K562 (cell line): ENCODE measurements around the gene GRB10. TPM values are rescaled to one million over a fixed set of nuclear protein-coding genes. Genes with fewer than 3 reads are reported as not detected.

ENCODE experiments used
- ATAC-seq: fragments of 200-7000 bp; cut with Tn5 transposase; 3 replicates; pipeline ENCODE4 v1.9.1; 2020; ENCODE audit warnings: moderate library complexity
- BruUV-seq: library from RNA; stranded (reverse); fragments of 400-500 nt; replicated peaks from 2 replicates; lab custom pipeline; 2021; lab: Mats Ljungman, UMichigan
- CTCF ChIA-PET: fragments of 300-600 bp; formaldehyde crosslinking; extraction: SDS; loops from one replicate; lab custom pipeline; 2021; ENCODE audit warnings: low intra/inter-chr PET ratio; lab: Yijun Ruan, JAX
- POLR2A ChIA-PET: fragments of 300-600, 350-650 bp; sonication (Branson Sonifier 250); formaldehyde crosslinking; extraction: SDS; loops from one replicate; lab custom pipeline; 2021; ENCODE audit warnings: antibody characterized with exemption, inconsistent platforms; lab: Yijun Ruan, JAX
- DNase-seq, 4 experiments: peaks; one replicate each; pipeline versions ENCODE4 v3.0.0 to v3.0.0-alpha.2; 2011 to 2018; ENCODE audit warnings: low spot score in 3 of 4, mixed read lengths in 3 of 4; ENCODE audit errors: extremely low read depth in 1 of 4
- FAIRE-seq: peaks from 2 replicates; lab custom pipeline; 2011; peaks lifted over from hg19 to GRCh38; lab: Jason Lieb, UNC
- H2AFZ ChIP-seq: 2 replicates; pipeline ENCODE4 v1.6.0; 2011; ENCODE audit warnings: low read depth, low read length, control low read depth, inconsistent platforms
- H3K27ac ChIP-seq: fragments of 200-600 bp; 3 replicates; pipeline ENCODE4 v1.8.0; 2011; ENCODE audit warnings: low read depth, mild to moderate bottlenecking, control low read depth, inconsistent platforms, low read length, moderate library complexity, mixed read lengths; ENCODE audit errors: extremely low read depth
- H3K27me3 ChIP-seq, 2 experiments: fragments of 300-600 bp in 1 of 2; 2 replicates in 1 of 2; 3 replicates in 1 of 2; pipeline versions ENCODE4 v1.6.0 to v1.8.0; 2011; ENCODE audit warnings: inconsistent platforms in 2 of 2, low read length in 2 of 2, mild to moderate bottlenecking in 1 of 2, mixed read lengths in 1 of 2, moderate library complexity in 1 of 2; ENCODE audit not compliant: control insufficient read depth in 2 of 2, insufficient read depth in 2 of 2
- H3K36me3 ChIP-seq: fragments of 300-600 bp; 3 replicates; pipeline ENCODE4 v1.8.0; 2011; ENCODE audit warnings: mild to moderate bottlenecking, low read length, inconsistent platforms; ENCODE audit not compliant: control insufficient read depth, insufficient read depth
- H3K4me1 ChIP-seq, 2 experiments: fragments of 200-600 bp in 1 of 2; replicated peaks in 1 of 2; 2 replicates in 1 of 2; 3 replicates in 1 of 2; pipeline versions ENCODE4 v1.5.1 to v1.8.0; 2011; ENCODE audit warnings: inconsistent platforms in 2 of 2, low read length in 2 of 2, mild to moderate bottlenecking in 1 of 2, mixed read lengths in 1 of 2, moderate library complexity in 1 of 2; ENCODE audit not compliant: control insufficient read depth in 2 of 2, insufficient read depth in 2 of 2
- H3K4me2 ChIP-seq: 2 replicates; pipeline ENCODE4 v1.6.1; 2011; ENCODE audit warnings: low read length, control low read depth, inconsistent platforms, mixed read lengths; ENCODE audit not compliant: insufficient read depth
- H3K4me3 ChIP-seq: fragments of 200-600 bp; sonication (generic), shearing (Covaris generic); 2 replicates; pipeline ENCODE4 v1.5.1; 2016; ENCODE audit warnings: control low read depth, inconsistent platforms
- H3K79me2 ChIP-seq: fragments of 200-600 bp; 3 replicates; pipeline ENCODE4 v1.8.0; 2011; ENCODE audit warnings: low read length, inconsistent platforms; ENCODE audit not compliant: control insufficient read depth, insufficient read depth
- H3K9ac ChIP-seq, 2 experiments: 2 replicates each; pipeline versions ENCODE4 v1.6.0 to v1.6.1; 2011; ENCODE audit warnings: low read depth in 2 of 2, low read length in 2 of 2, control low read depth in 1 of 2, inconsistent platforms in 1 of 2, mild to moderate bottlenecking in 1 of 2, mixed read lengths in 1 of 2; ENCODE audit not compliant: insufficient read depth in 1 of 2
- H3K9me1 ChIP-seq: one replicate; pipeline ENCODE4 v1.6.0; 2011; ENCODE audit warnings: inconsistent platforms, mild to moderate bottlenecking, low read length, moderate library complexity; ENCODE audit not compliant: control insufficient read depth, insufficient read depth
- H3K9me3 ChIP-seq: replicated peaks from 2 replicates; pipeline ENCODE4 v1.5.1; 2011; ENCODE audit warnings: low read depth, low read length, inconsistent platforms; ENCODE audit not compliant: control insufficient read depth, insufficient read depth
- H4K20me1 ChIP-seq: replicated peaks from 2 replicates; pipeline ENCODE4 v1.6.1; 2011; ENCODE audit warnings: low read length, inconsistent platforms, mixed read lengths; ENCODE audit not compliant: control insufficient read depth, insufficient read depth
- BHLHE40 ChIP-seq: IDR thresholded peaks from 2 replicates; pipeline ENCODE4 v1.6.1; 2011; ENCODE audit warnings: low read length, improper control_type of control experiment
- FOS ChIP-seq: IDR thresholded peaks from 3 replicates; pipeline ENCODE4 v1.6.1; 2011; ENCODE audit not compliant: insufficient read length; ENCODE audit errors: extremely low read depth
- POLR2AphosphoS2 ChIP-seq: IDR thresholded peaks from 2 replicates; pipeline ENCODE4 v1.6.1; 2012; ENCODE audit warnings: low read length, improper control_type of control experiment
- SRSF7 ChIP-seq: fragments of 200-400 bp; formaldehyde crosslinking; optimal IDR thresholded peaks from 2 replicates; pipeline ENCODE3; 2017; ENCODE audit warnings: mild to moderate bottlenecking, low read depth, low read length
- ZNF133 ChIP-seq: fragments of 250-450 bp; sonication (Bioruptor Pico); IDR thresholded peaks from 2 replicates; pipeline ENCODE4 v1.4.0; 2020; ENCODE audit warnings: mild to moderate bottlenecking
- ZSCAN29 ChIP-seq: fragments of 450-650 bp; IDR thresholded peaks from 2 replicates; pipeline ENCODE4 v1.6.1; 2017
- WGBS: fragments of 100-300 bp; shearing (Covaris generic); methylation state at CpG from one replicate; pipeline ENCODE4 v1.1.6; 2016; ENCODE audit warnings: low coverage, mixed read lengths; ENCODE audit not compliant: insufficient coverage; ENCODE audit errors: missing lambda C conversion rate; 5-methylcytosine and 5-hydroxymethylcytosine counted together
- in situ Hi-C: fragments of 300-500 bp; cut with MboI; formaldehyde crosslinking; loops from 4 replicates; pipeline ENCODE4 v1.15.0; 2018; ENCODE audit warnings: inconsistent platforms, mixed read lengths
- intact Hi-C: fragments of 100-400 bp; cut with micrococcal nuclease; formaldehyde crosslinking; loops from 2 replicates; pipeline ENCODE4 v1.14.2; 2022
- polyA plus RNA-seq, 8 experiments: library from polyadenylated mRNA; depleted of rRNA in 4 of 8; stranded (reverse) in 5 of 8; unstranded in 3 of 8; fragments of >200 nt; fragmentation: Nextera tagmentation in 2 of 8; fragmentation: Illumina TruSeq in 1 of 8; extraction: Ambion mirVana in 2 of 8; extraction: Trizol in 1 of 8; gene quantifications; 2 replicates each; pipeline versions ENCODE4 v1.2.1 to v1.2.3, GENCODE V29; 2011 to 2014; ENCODE audit warnings: inconsistent platforms in 1 of 8, missing spikeins in 1 of 8
- total RNA-seq, 7 experiments: library from RNA; depleted of rRNA in 6 of 7; stranded (reverse); fragments of >200 nt in 6 of 7; fragmentation: Illumina TruSeq in 2 of 7; extraction: Trizol in 2 of 7; gene quantifications; 2 replicates each; pipeline versions ENCODE4 v1.2.1 to v1.2.3, GENCODE V29; 2011 to 2021; ENCODE audit warnings: low replicate concordance in 1 of 7
- TF ChIP-seq, protein P1 (sequence below): fragments of 250-450 bp; sonication (Bioruptor Pico); IDR thresholded peaks from 2 replicates; pipeline ENCODE4 v1.9.0; 2021; ENCODE audit warnings: mild to moderate bottlenecking, inconsistent platforms
- TF ChIP-seq, protein P2 (sequence below): IDR thresholded peaks from 3 replicates; pipeline ENCODE4 v1.6.1; 2011; ENCODE audit warnings: borderline replicate concordance, mild to moderate bottlenecking; ENCODE audit not compliant: insufficient read length, insufficient read depth
- TF ChIP-seq, protein P3 (sequence below): fragments of 250-450 bp; sonication (Bioruptor Pico); IDR thresholded peaks from 2 replicates; pipeline ENCODE4 v1.5.0; 2021

GRB10 gene
- total and polyA plus RNA-seq, 9 of the 15 experiments (the other 6 are each of a cell fraction or from before 2014, with no cell fraction given) = 8.9 to 88.5 (median 40.7) TPM

DNA sequence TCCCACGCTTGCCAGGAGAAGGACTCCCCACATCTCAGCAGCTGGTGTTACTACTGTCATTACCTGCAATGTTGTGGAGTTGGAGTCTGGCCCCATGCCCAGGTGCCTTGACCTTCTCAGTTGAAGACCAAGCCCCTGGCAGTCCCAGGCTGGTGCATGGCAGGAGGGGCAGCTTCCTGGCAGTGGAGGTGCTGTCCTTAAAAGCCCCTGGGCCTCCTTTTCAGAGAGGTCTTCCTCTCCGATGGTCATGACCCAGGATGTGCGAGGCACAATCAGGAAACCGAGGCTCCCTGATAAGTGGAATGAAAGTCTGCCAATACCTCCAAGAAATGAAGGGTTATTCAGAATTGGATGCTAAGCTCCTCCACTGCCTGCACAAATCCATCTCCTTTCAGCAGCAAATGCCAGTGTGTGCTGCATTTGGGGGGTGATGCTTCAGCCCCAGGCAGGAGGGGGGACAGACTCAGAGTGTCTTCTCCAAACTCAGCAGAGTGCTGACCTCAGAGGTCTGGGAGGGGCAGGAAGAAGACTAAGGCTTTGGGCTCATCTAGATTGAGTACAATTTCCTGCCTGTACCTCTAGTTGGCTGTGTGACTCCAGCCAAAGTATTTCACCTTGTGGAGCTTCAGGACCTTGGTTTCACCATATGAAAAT, 120.5 kb downstream of the GRB10 start:
- in situ Hi-C loops (no loop called here), intact Hi-C loops (no loop called here)
- 0 out of 3 replicates have a peak, but pooled peaks have one; percentile 25 for ATAC-seq
- Histone ChIP-seq H2AFZ (no peak overlapping the region), H3K36me3 (peaks cover 54% of the 10 kb centered on the region; the same call in 2 of the 3 replicates), H3K4me1 (peaks cover 0 to 7% of the 10 kb centered on the region in 2 experiments; a peak in 1 of 5 replicates), H3K4me2 (no peak overlapping the region), H3K4me3 (no peak overlapping the region), H3K9ac (no peak overlapping the region; a peak in 1 of 4 replicates), H3K79me2 (no peaks in the 10 kb centered on the region), H3K27me3 (no peaks in the 10 kb centered on the region), H3K27ac (no peak overlapping the region), H3K9me1 (no peaks in the 10 kb centered on the region), H3K9me3 (no peaks in the 10 kb centered on the region), H4K20me1 (0 out of 2 replicates have a peak, but pooled peaks cover 16% of the 10 kb centered on the region)
- FAIRE-seq = no peak
- TF ChIP-seq ZNF133 (CRISPR knock-in tag) (no peak), BHLHE40 (no peak), FOS (no peak)
- no TSS peak for BruUV-seq
- no peak for DNase-seq
- WGBS = 97% methylated on average over 4 of the region's 4 CpGs
- ChIA-PET POLR2A (interaction anchor here (1.1 to 1.9 kb wide), 2 partner anchors 8 to 13 kb away, joined by 3 to 9 read pairs; no protein-coding TSS in a partner anchor), CTCF (no interaction called here)

DNA sequence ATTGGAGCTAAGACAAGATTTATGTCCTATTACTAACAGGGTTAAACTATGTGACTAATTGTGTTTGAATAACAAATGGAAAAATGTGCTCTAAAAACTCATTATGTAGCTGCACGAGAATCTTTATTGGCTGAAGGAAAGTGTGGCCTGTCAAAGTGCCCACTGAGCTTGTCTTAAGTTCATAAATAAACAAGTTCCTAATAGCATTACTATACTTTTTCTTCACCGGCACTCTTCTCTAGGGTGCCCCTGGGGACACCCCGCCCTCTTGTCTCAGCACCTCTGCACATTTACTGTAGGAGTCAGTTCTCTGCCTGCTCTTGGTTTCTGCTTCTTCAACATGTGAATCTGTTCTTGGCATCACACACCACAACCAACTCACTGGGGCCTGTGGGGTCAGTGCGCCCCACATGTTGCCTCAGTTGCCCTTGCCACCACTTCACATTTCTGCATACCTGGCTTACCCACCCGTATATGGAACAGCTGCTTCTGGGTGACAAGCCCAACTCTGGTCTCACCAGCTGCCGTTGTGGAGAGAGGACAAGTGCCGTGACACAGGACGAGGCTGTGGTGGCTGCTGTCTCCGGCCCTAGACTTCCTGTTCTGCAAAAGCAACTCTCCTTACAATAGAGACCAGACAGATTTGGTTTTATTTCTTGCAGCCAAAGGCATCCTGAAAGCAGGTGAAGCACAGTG, 121.2 kb downstream of the GRB10 start:
- H3K9me3 ChIP-seq = no peaks in the 10 kb centered on the region
- H3K27me3 ChIP-seq = no peaks in the 10 kb centered on the region
- no peak overlapping the region for H3K4me3 ChIP-seq
- intact Hi-C loops = no loop called here
- DNase-seq (no peak), FAIRE-seq (no peak), ATAC-seq (no peak)
- H3K9ac ChIP-seq = no peak overlapping the region
- H3K9me1 ChIP-seq = no peaks in the 10 kb centered on the region
- in situ Hi-C loops = no loop called here
- H3K4me1 ChIP-seq = peaks cover 0 to 7% of the 10 kb centered on the region in 2 experiments; a peak in 1 of 5 replicates
- no peaks in the 10 kb centered on the region for H3K79me2 ChIP-seq
- ChIA-PET CTCF (no interaction called here), POLR2A (interaction anchor here (1.1 to 1.9 kb wide), 2 partner anchors 12 kb away, joined by 3 to 9 read pairs; no protein-coding TSS in a partner anchor)
- no TSS peak for BruUV-seq
- H2AFZ ChIP-seq = no peak overlapping the region
- WGBS = 86% methylated on average over 9 of the region's 9 CpGs
- H3K4me2 ChIP-seq = no peak overlapping the region
- peaks cover 56% of the 10 kb centered on the region; the same call in 2 of the 3 replicates for H3K36me3 ChIP-seq
- H3K27ac ChIP-seq = no peak overlapping the region
- 0 out of 2 replicates have a peak, but pooled peaks cover 16% of the 10 kb centered on the region for H4K20me1 ChIP-seq
- TF ChIP-seq ZSCAN29 (no peak), FOS (no peak), POLR2AphosphoS2 (no peak), SRSF7 (no peak)
- TF ChIP-seq, protein P1, sequence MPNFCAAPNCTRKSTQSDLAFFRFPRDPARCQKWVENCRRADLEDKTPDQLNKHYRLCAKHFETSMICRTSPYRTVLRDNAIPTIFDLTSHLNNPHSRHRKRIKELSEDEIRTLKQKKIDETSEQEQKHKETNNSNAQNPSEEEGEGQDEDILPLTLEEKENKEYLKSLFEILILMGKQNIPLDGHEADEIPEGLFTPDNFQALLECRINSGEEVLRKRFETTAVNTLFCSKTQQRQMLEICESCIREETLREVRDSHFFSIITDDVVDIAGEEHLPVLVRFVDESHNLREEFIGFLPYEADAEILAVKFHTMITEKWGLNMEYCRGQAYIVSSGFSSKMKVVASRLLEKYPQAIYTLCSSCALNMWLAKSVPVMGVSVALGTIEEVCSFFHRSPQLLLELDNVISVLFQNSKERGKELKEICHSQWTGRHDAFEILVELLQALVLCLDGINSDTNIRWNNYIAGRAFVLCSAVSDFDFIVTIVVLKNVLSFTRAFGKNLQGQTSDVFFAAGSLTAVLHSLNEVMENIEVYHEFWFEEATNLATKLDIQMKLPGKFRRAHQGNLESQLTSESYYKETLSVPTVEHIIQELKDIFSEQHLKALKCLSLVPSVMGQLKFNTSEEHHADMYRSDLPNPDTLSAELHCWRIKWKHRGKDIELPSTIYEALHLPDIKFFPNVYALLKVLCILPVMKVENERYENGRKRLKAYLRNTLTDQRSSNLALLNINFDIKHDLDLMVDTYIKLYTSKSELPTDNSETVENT (CRISPR knock-in tag) = no peak
- TF ChIP-seq, protein P2, sequence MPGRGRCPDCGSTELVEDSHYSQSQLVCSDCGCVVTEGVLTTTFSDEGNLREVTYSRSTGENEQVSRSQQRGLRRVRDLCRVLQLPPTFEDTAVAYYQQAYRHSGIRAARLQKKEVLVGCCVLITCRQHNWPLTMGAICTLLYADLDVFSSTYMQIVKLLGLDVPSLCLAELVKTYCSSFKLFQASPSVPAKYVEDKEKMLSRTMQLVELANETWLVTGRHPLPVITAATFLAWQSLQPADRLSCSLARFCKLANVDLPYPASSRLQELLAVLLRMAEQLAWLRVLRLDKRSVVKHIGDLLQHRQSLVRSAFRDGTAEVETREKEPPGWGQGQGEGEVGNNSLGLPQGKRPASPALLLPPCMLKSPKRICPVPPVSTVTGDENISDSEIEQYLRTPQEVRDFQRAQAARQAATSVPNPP = no peak
- TF ChIP-seq, protein P3, sequence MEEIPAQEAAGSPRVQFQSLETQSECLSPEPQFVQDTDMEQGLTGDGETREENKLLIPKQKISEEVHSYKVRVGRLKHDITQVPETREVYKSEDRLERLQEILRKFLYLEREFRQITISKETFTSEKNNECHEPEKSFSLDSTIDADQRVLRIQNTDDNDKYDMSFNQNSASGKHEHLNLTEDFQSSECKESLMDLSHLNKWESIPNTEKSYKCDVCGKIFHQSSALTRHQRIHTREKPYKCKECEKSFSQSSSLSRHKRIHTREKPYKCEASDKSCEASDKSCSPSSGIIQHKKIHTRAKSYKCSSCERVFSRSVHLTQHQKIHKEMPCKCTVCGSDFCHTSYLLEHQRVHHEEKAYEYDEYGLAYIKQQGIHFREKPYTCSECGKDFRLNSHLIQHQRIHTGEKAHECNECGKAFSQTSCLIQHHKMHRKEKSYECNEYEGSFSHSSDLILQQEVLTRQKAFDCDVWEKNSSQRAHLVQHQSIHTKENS (CRISPR knock-in tag) = no peak
